ENCODE data around the gene OARD1. TPM values are rescaled to one million over a fixed set of nuclear protein-coding genes. Genes with fewer than 3 reads are reported as not detected.
"Not testable (repeated sequence)": the region's sequence is repeated elsewhere in the genome, so short reads cannot be mapped to it uniquely, and the experiment has no call there.

The OARD1 gene
- 26.8 and 30.4 TPM in 2 replicates for total RNA-seq

- Mint-ChIP-seq H3K27me3 (ENCODE audit: insufficient read depth) (peaks cover 5% of the 10 kb centered on the region), H3K9me3 (no peaks in the 10 kb centered on the region), H3K4me3 (peak within 1 kb of the TSS; percentile 94), H3K27ac (peak within 1 kb of the TSS; percentile 99), H3K36me3 (ENCODE audit: low read depth) (peaks cover 29% of the 10 kb centered on the region), H3K4me1 (ENCODE audit: low read depth) (peaks cover 71% of the 10 kb centered on the region)
- peak; percentile 100 for DNase-seq (ENCODE audit: low spot score)
- intact Hi-C loops (cut with micrococcal nuclease) = loop anchor here (1.0 to 10.0 kb wide), 12 partner anchors 32 to 1957 kb away; partner anchors contain the start of genes CCND3, KCNK5, SAYSD1 and TFEB
Measured at GRCh38 chr6:41071923-41072835, at the start of gene OARD1. OARD1 (minus strand) TSS chr6:41072356; CDS start chr6:41071634, 722 bp downstream.

GRCh38 chr6:41120058-41120457 lies 47.9 kb upstream of the OARD1 start:
- H3K4me3 Mint-ChIP-seq = no peak overlapping the region
- H3K27ac Mint-ChIP-seq = no peak overlapping the region
- intact Hi-C loops (cut with micrococcal nuclease) = no loop called here
- H3K27me3 Mint-ChIP-seq (ENCODE audit: insufficient read depth) = peaks cover 2% of the 10 kb centered on the region
- no peak for DNase-seq (ENCODE audit: low spot score)
- H3K4me1 Mint-ChIP-seq (ENCODE audit: low read depth) = no peaks in the 10 kb centered on the region
- H3K9me3 Mint-ChIP-seq = no peaks in the 10 kb centered on the region
- peaks cover 11% of the 10 kb centered on the region for H3K36me3 Mint-ChIP-seq (ENCODE audit: low read depth)

GRCh38 chr6:41119508-41119907 lies 47.4 kb upstream of the OARD1 start:
- intact Hi-C loops (cut with micrococcal nuclease) = no loop called here
- H3K27ac Mint-ChIP-seq = no peak overlapping the region
- no peak for DNase-seq (ENCODE audit: low spot score)
- H3K9me3 Mint-ChIP-seq = no peaks in the 10 kb centered on the region
- no peak overlapping the region for H3K4me3 Mint-ChIP-seq
- H3K4me1 Mint-ChIP-seq (ENCODE audit: low read depth) = no peaks in the 10 kb centered on the region
- H3K36me3 Mint-ChIP-seq (ENCODE audit: low read depth) = peaks cover 11% of the 10 kb centered on the region
- peaks cover 2% of the 10 kb centered on the region for H3K27me3 Mint-ChIP-seq (ENCODE audit: insufficient read depth)

GRCh38 chr6:41115027-41115426 lies 42.9 kb upstream of the OARD1 start:
- DNase-seq (ENCODE audit: low spot score); H3K4me1 Mint-ChIP-seq (ENCODE audit: low read depth); intact Hi-C loops (cut with micrococcal nuclease); H3K27me3 Mint-ChIP-seq (ENCODE audit: insufficient read depth); H3K27ac Mint-ChIP-seq; H3K4me3 Mint-ChIP-seq; H3K9me3 Mint-ChIP-seq; H3K36me3 Mint-ChIP-seq (ENCODE audit: low read depth): not testable (repeated sequence)

GRCh38 chr6:41111017-41111416 lies 38.9 kb upstream of the OARD1 start:
- no peak overlapping the region for H3K27ac Mint-ChIP-seq
- no peaks in the 10 kb centered on the region for H3K9me3 Mint-ChIP-seq
- no peaks in the 10 kb centered on the region for H3K4me1 Mint-ChIP-seq (ENCODE audit: low read depth)
- intact Hi-C loops (cut with micrococcal nuclease) = no loop called here
- no peaks in the 10 kb centered on the region for H3K27me3 Mint-ChIP-seq (ENCODE audit: insufficient read depth)
- no peak overlapping the region for H3K4me3 Mint-ChIP-seq
- H3K36me3 Mint-ChIP-seq (ENCODE audit: low read depth) = peaks cover 2% of the 10 kb centered on the region
- no peak for DNase-seq (ENCODE audit: low spot score)

- H3K27ac Mint-ChIP-seq = no peak overlapping the region
Measured at GRCh38 chr6:41103847-41104246, 31.7 kb upstream of the OARD1 start.

GRCh38 chr6:41100871-41101287 lies 28.7 kb upstream of the OARD1 start:
- intact Hi-C loops (cut with micrococcal nuclease) = no loop called here
- Mint-ChIP-seq H3K36me3 (ENCODE audit: low read depth) (peaks cover 44% of the 10 kb centered on the region), H3K4me3 (no peak overlapping the region)

More at GRCh38 chr6:41103847-41104246, 31.7 kb upstream of the OARD1 start:
- intact Hi-C loops (cut with micrococcal nuclease) = no loop called here
- DNase-seq (ENCODE audit: low spot score) = no peak
- no peaks in the 10 kb centered on the region for H3K9me3 Mint-ChIP-seq
- H3K4me1 Mint-ChIP-seq (ENCODE audit: low read depth) = peaks cover 6% of the 10 kb centered on the region
- H3K27me3 Mint-ChIP-seq (ENCODE audit: insufficient read depth) = no peaks in the 10 kb centered on the region
- no peak overlapping the region for H3K4me3 Mint-ChIP-seq
- H3K36me3 Mint-ChIP-seq (ENCODE audit: low read depth) = peaks cover 22% of the 10 kb centered on the region

GRCh38 chr6:41098366-41098765 lies 26.2 kb upstream of the OARD1 start:
- Mint-ChIP-seq H3K27ac (no peak overlapping the region), H3K4me3 (no peak overlapping the region), H3K36me3 (ENCODE audit: low read depth) (peaks cover 54% of the 10 kb centered on the region)

More at GRCh38 chr6:41100871-41101287, 28.7 kb upstream of the OARD1 start:
- no peaks in the 10 kb centered on the region for H3K27me3 Mint-ChIP-seq (ENCODE audit: insufficient read depth)
- peaks cover 7% of the 10 kb centered on the region for H3K4me1 Mint-ChIP-seq (ENCODE audit: low read depth)
- no peaks in the 10 kb centered on the region for H3K9me3 Mint-ChIP-seq
- no peak overlapping the region for H3K27ac Mint-ChIP-seq
- no peak for DNase-seq (ENCODE audit: low spot score)

GRCh38 chr6:41097467-41098090 lies 25.4 kb upstream of the OARD1 start:
- Mint-ChIP-seq H3K27ac (no peak overlapping the region), H3K4me3 (no peak overlapping the region), H3K9me3 (no peaks in the 10 kb centered on the region), H3K4me1 (ENCODE audit: low read depth) (peaks cover 12% of the 10 kb centered on the region), H3K36me3 (ENCODE audit: low read depth) (peaks cover 56% of the 10 kb centered on the region), H3K27me3 (ENCODE audit: insufficient read depth) (no peaks in the 10 kb centered on the region)
- intact Hi-C loops (cut with micrococcal nuclease) = no loop called here
- DNase-seq (ENCODE audit: low spot score) = no peak

More at GRCh38 chr6:41098366-41098765, 26.2 kb upstream of the OARD1 start:
- intact Hi-C loops (cut with micrococcal nuclease) = no loop called here
- Mint-ChIP-seq H3K4me1 (ENCODE audit: low read depth) (peaks cover 12% of the 10 kb centered on the region), H3K9me3 (no peaks in the 10 kb centered on the region), H3K27me3 (ENCODE audit: insufficient read depth) (no peaks in the 10 kb centered on the region)
- no peak for DNase-seq (ENCODE audit: low spot score)

- no peak for DNase-seq (ENCODE audit: low spot score)
- H3K36me3 Mint-ChIP-seq (ENCODE audit: low read depth) = peaks cover 59% of the 10 kb centered on the region
- H3K27me3 Mint-ChIP-seq (ENCODE audit: insufficient read depth) = no peaks in the 10 kb centered on the region
- H3K4me3 Mint-ChIP-seq = no peak overlapping the region
- intact Hi-C loops (cut with micrococcal nuclease) = no loop called here
- peaks cover 10% of the 10 kb centered on the region for H3K4me1 Mint-ChIP-seq (ENCODE audit: low read depth)
- no peaks in the 10 kb centered on the region for H3K9me3 Mint-ChIP-seq
- no peak overlapping the region for H3K27ac Mint-ChIP-seq
Measured at GRCh38 chr6:41093729-41094128, 21.6 kb upstream of the OARD1 start.

- Mint-ChIP-seq H3K36me3 (ENCODE audit: low read depth) (peaks cover 59% of the 10 kb centered on the region), H3K4me1 (ENCODE audit: low read depth) (peaks cover 10% of the 10 kb centered on the region), H3K9me3 (no peaks in the 10 kb centered on the region), H3K27me3 (ENCODE audit: insufficient read depth) (no peaks in the 10 kb centered on the region), H3K4me3 (no peak overlapping the region), H3K27ac (no peak overlapping the region)
- DNase-seq (ENCODE audit: low spot score) = no peak
- intact Hi-C loops (cut with micrococcal nuclease) = loop anchor here (1.0 kb wide), 2 partner anchors 90 to 226 kb away; no protein-coding TSS in a partner anchor
Measured at GRCh38 chr6:41092421-41093140, 20.4 kb upstream of the OARD1 start.

- H3K27ac Mint-ChIP-seq = no peak overlapping the region
- DNase-seq (ENCODE audit: low spot score) = no peak
- H3K27me3 Mint-ChIP-seq (ENCODE audit: insufficient read depth) = no peaks in the 10 kb centered on the region
- intact Hi-C loops (cut with micrococcal nuclease) = no loop called here
- H3K4me1 Mint-ChIP-seq (ENCODE audit: low read depth) = peaks cover 10% of the 10 kb centered on the region
- peaks cover 53% of the 10 kb centered on the region for H3K36me3 Mint-ChIP-seq (ENCODE audit: low read depth)
- H3K4me3 Mint-ChIP-seq = no peak overlapping the region
- no peaks in the 10 kb centered on the region for H3K9me3 Mint-ChIP-seq
Measured at GRCh38 chr6:41090841-41091761, 18.9 kb upstream of the OARD1 start.
